Stimulated activated CD8-positive, alpha-beta memory T cell treated with anti-CD3 and anti-CD28 coated beads, Interleukin-15, amount 100 ng/mL, for 48 hours (primary cell): Measurements from ENCODE around the gene SND1.

Experiments used
- DNase-seq, 2 donors: peaks; one replicate each; pipeline ENCODE4 v3.0.0-alpha.2; 2020; ENCODE audit warnings: low read depth in 2 of 2

SND1 gene

GRCh38 chr7:127932076-127932475 lies 280.1 kb downstream of the SND1 start:
- no peak for DNase-seq

GRCh38 chr7:127932496-127932895 lies 280.5 kb downstream of the SND1 start:
- no peak for DNase-seq

DNA sequence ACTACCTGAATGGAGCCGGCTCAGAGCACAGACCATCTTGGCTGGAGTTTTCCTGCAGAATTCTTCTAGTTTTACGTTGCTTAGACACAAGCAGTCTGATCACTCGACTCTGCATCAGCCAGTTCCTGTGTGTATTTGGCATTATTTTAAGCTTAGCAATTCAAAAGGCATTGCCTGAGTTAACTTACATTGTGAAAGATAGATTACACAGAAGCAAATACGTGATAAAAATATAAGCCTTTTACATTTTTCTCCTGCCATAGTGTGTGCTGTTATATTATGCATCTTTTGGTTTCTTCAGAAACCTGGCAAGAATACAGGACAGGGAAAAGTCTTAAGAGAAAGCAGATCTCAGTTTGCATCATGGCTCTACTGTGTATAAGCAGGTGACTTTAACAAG lies 281.2 kb downstream of the SND1 start:
- DNase-seq: no peak

DNA sequence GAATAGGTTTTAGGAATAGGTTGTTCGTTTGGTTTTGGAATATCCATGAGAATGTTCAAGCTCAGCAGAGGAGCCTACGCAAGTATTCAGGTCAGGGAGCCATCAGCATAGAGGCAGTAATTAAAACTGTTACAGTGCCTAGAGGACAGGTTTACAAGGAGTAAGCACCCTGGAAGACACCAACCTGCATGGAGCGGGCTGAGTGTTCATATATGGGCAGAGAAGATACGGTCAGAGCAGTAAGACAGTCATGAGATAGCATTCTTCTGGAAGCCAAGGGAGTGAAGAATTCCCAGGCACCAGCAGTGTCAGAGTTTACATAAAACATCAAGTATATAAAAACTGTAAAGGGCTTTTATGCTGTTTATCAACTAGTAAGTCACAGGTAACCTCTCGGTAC lies 282.7 kb downstream of the SND1 start:
- no peak for DNase-seq

- DNase-seq: no peak
These were observed 283.9 kb downstream of the SND1 start for GRCh38 chr7:127935847-127936376.

GRCh38 chr7:127937066-127937680 lies 285.2 kb downstream of the SND1 start:
- DNase-seq: no peak

DNA sequence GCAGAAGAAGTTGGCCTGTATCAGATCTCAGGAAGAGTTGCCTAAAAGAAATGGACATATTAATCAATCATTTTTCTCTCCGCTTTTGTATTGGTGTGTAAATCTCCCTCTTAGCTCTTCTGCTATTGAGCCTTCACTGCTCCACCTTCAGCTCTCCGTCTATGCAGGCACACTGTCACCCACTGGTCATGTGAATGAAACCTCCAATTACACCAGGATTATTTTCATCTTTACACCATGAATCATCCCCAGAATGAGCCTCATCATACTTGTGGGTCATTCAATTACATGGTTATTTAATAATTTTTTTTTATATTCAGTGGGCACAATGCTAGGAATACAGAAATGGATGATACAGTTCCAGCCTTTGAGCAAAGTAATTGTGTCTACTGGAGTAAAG lies 286.6 kb downstream of the SND1 start:
- DNase-seq: no peak

GRCh38 chr7:127940381-127941160 lies 288.6 kb downstream of the SND1 start:
- DNase-seq: no peak

DNA sequence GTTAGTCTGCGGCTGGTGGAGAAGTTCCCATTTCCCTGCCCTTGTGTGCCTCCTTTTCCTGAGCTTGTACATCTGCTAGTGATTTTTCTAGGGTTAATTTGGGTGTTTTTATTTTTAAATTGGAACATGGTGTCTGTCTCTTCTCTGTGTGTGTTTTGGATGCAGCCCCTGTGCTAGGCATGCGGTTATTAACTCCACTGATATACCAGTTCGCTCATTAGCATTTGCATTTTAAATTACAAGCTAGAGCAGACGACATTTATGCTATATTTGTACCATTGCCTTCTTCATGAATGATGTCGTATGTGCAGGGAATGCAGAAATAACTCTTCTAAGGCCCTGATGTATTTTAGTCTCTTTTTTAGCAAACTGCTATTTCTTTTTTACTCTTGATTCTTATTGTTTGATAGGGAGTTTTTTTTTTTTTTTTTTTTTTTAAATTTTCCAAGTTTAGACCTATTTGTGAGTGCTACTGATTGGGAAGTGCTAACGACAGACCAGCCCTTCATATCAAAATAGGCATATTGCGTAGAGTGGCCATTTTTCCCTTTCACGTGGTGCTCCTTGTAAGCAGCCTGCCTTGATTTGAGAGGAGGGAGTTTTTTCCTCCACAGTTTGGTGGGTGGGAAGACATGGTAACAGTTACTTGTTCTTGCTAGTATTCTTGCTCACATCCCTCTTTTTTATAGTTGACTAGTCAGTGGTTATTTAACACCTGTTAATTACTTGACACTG lies 289.6 kb downstream of the SND1 start:
- no peak for DNase-seq

DNA sequence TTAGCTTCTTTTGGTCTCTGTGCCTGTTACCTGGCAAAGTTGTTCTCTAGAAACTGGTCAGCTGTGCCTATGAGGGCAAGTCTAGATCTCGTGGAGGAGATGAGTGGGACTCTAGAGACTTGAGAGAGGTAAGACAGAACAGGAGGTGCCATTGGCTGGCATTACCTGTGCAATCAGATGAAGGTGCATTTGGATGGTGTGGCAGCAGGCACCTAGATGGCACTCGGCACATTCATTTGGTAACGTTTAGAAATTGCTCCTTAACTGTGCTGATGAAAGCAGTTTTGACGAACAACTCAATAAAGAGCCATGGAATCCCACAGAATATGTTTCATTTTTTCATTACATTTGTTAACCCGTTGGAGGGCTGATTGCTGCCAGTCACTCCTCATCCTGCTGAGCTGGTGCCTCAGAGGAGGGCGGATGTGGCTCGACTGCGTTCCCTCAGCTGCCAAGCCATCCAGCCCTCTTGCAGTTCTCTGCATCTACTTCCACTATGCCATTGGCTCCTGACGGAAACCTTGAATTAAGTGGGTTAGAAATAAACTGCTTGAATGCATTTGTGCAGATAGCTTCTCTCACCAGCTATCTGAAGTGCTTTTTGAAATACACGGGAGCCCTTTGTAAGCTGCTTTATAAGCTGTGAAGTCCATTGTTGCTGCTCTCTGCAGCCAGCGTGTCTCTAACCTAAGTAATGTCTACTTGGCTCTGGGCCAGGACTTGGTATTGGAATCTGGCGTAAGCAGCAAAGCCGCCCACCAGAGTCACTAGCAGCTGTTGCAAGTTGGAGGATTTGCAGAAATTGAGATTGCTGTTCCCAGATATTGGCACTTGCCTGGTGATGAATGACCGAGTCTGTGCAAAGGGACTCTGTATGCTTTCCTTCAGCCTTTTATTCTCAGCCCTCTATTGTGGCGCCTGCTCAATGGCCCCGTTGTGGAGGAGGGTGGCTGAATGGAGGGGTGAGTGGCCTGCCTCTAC lies 291.8 kb downstream of the SND1 start:
- no peak for DNase-seq

- DNase-seq: no peak
These were observed 294.1 kb downstream of the SND1 start for GRCh38 chr7:127946111-127946510.

GRCh38 chr7:127946847-127947246 lies 294.9 kb downstream of the SND1 start:
- DNase-seq: no peak

GRCh38 chr7:127948312-127948711 lies 296.3 kb downstream of the SND1 start:
- DNase-seq: no peak

- no peak for DNase-seq
These were observed 296.9 kb downstream of the SND1 start for GRCh38 chr7:127948930-127949329.

GRCh38 chr7:127949769-127950222 lies 297.8 kb downstream of the SND1 start:
- DNase-seq: no peak

DNA sequence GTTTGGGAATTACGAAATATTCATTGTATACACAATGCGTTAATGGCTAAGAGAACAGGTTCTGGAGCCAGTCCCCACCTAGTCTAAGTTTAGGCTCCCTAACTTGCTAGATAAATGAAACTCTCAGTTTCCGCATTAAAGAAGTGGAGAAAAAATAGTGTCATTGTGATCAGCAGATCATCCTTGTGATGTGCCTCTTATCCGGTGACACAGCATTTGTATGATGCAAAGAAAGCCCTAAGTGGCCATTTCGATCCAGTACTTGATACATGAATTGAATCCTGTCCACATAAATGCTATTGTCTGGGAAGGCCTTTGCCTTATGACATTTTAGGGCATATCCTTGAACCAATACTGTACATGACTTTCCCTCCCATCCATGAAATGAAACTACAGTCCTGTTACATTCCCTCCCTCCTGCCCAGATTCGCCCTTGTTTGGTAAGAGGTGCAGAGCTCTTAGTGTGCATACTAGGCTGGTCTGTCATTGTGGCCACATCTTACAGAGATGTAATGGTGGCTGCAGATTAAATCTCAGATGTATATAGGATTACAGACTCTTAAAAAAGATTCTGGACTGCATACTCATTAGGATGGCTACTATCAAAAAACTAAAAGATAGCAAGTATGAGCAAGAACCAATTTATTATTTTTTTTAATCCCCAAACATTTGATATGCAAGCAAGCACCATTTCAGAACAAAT lies 298.4 kb downstream of the SND1 start:
- no peak for DNase-seq

DNA sequence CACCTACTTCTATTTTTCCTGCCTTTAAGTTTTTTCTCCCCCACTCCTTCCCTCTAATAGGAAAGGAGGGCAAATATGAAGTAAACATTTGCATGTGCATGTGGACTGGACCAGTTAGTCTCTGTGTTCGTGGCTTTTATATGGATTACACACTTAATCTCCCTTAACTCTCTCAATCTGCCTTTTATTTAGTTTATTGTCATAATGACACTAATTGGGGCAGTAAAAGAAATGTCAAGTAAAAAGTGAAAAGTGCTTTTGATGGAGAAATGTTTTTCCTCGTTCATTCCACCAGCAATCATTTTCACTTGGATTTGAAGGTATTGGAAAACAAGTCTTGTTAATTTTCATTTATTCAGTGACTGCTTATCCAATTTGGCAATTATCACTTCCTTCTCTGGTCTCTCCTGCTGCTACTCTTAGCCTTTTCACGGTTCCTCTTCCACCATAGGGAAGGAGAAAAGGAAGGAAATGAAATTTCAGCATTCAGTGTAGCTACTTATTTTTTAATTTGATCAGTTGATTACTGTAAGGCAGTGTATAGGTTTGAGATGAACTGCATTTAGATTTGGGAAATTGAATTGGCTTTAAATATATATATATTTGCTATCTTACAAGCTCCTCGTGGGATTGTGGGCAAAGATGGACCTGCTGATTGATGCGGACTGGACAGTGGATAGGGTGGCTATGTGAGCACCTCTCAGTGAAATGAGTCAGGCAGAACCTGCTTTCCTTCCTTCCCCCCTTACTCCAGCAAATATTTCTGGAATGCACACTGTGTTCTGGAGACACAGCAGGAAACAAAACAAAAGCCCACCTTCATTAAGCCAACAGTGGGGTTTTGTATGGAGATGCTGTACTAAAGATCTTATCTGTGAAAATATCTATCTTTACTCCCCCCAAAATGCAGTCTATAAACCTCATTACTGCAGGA lies 301.7 kb downstream of the SND1 start:
- DNase-seq: no peak

DNA sequence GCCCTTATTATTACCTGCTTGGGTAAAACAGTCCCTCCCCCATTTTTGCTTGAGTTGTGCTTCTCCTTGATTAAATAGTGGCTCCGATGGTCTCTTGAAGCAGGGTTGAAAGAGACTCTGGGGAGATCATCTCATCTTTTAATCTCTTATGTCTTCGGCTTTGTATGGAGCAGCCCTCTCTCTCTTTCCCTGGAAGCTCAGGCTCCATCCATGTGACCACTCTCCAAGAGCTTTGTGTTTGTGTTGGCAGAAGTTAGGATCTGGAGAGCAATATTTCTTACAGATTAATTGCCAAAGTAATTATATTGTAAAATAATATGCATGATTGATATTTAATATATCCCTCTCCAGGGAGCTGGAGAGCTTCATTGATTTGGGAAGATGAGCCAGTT lies 302.4 kb downstream of the SND1 start:
- no peak for DNase-seq

DNA sequence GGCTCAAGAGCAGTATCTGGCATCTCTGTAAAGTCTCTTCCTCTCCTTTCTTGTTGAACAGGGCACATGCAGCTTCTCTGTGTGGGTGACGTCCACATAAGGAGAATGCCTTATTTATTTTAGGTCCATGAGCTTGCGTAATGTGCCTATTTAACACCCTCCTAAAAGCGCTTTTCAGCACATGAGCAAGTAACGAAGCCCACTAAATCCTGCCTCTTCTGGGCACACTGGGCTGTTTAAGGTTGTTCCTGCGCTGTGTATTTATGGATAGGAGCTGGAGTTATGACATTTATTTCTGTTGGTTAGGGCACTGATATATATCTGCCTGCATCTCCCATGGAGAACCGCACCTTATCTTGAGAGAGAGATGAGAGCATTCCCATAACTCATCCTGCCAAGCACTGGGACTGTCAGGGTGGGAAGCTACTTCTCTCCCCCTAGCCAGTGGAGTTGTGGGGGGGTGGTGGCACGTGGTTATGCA lies 303.1 kb downstream of the SND1 start:
- DNase-seq: no peak
